ENCODE results near the gene ZBTB34. TPM values are rescaled to one million over a fixed set of nuclear protein-coding genes. Genes with fewer than 3 reads are reported as not detected.

The ZBTB34 gene
- polyA plus RNA-seq, 2 of the 4 experiments (the other 2 are of a cell fraction): 4.1 to 6.4 TPM

- ChIA-PET CTCF (interaction anchor here (5.1 kb wide), 1 partner anchor 13 kb away, joined by 28 read pairs; no protein-coding TSS in a partner anchor), POLR2A (no interaction called here)
- peaks cover 18% of the 10 kb centered on the region for H3K4me1 ChIP-seq
- DNase-seq (ENCODE audit: low read depth in 1 of 2, low spot score in 1 of 2): no peak
- no peaks in the 10 kb centered on the region for H3K9me3 ChIP-seq
- FAIRE-seq: no peak
- no peak for ATAC-seq
- TF ChIP-seq HEYL (CRISPR knock-in tag; IDR thresholded peaks at IDR 0.05) (no peak), E2F6 (IDR thresholded peaks at IDR 0.05; ENCODE audit: borderline replicate concordance, low read depth) (no peak)
- no peak overlapping the region for H3K4me2 ChIP-seq
- WGBS (ENCODE audit: missing lambda C conversion rate): 89% methylated on average over 6 of the region's 6 CpGs
- H3K27ac ChIP-seq: no peak overlapping the region
- no peak overlapping the region for H3K4me3 ChIP-seq
Measured at GRCh38 chr9:126856326-126856877, 4.0 kb upstream of the ZBTB34 start.

GRCh38 chr9:126857261-126857960 lies 3.0 kb upstream of the ZBTB34 start:
- peaks cover 28% of the 10 kb centered on the region for H3K4me1 ChIP-seq
- POLR2A ChIA-PET: interaction anchor here (0.6 kb wide), 2 partner anchors 32 to 1470 kb away, joined by 3 to 5 read pairs; no protein-coding TSS in a partner anchor
- no peaks in the 10 kb centered on the region for H3K9me3 ChIP-seq
- TF ChIP-seq JUN (IDR thresholded peaks at IDR 0.05) (no peak), BHLHE40 (IDR thresholded peaks at IDR 0.05; ENCODE audit: low read depth, low read length) (no peak), HOXB13 (CRISPR knock-in tag; IDR thresholded peaks at IDR 0.05; ENCODE audit: low read depth) (no peak), ELK1 (IDR thresholded peaks at IDR 0.05; ENCODE audit: low read depth, low read length) (no peak), ZFP36 (IDR thresholded peaks at IDR 0.05; ENCODE audit: borderline replicate concordance, partially characterized antibody) (no peak), EP300 (IDR thresholded peaks at IDR 0.05) (no peak), HES2 (IDR thresholded peaks at IDR 0.05) (no peak), KDM5A (IDR thresholded peaks at IDR 0.05) (no peak), EHMT2 (IDR thresholded peaks at IDR 0.05; ENCODE audit: low read depth) (no peak), RAD21 (conservative IDR thresholded peaks at IDR 0.05 in 1 of 2, IDR thresholded peaks at IDR 0.05 in 1 of 2) (no peak), REST (IDR thresholded peaks at IDR 0.05) (no peak)
- CTCF ChIA-PET: interaction anchor here (0.9 to 5.1 kb wide), 3 partner anchors 10 to 25 kb away, joined by 3 to 28 read pairs (median 11); no protein-coding TSS in a partner anchor
- H3K4me2 ChIP-seq: no peak overlapping the region
- H3K27ac ChIP-seq: no peak overlapping the region
- 80% methylated on average over 8 of the region's 8 CpGs for whole genome bisulfite sequencing (ENCODE audit: missing lambda C conversion rate)
- ATAC-seq (no peak), DNase-seq (ENCODE audit: low read depth in 1 of 2, low spot score in 1 of 2) (no peak), FAIRE-seq (no peak)
- H3K4me3 ChIP-seq: no peak overlapping the region

- FAIRE-seq (no peak), DNase-seq (ENCODE audit: low read depth in 1 of 2, low spot score in 1 of 2) (no peak), ATAC-seq (no peak)
- H3K27ac ChIP-seq: no peak overlapping the region
- no peaks in the 10 kb centered on the region for H3K9me3 ChIP-seq
- H3K4me1 ChIP-seq: peaks cover 26% of the 10 kb centered on the region
- TF ChIP-seq EP300 (IDR thresholded peaks at IDR 0.05): no peak
- TF ChIP-seq BCL3 (IDR thresholded peaks at IDR 0.05): no peak
- TF ChIP-seq ZFP36 (IDR thresholded peaks at IDR 0.05; ENCODE audit: borderline replicate concordance, partially characterized antibody): peak; percentile 68
- TF ChIP-seq RAD21 (conservative IDR thresholded peaks at IDR 0.05 in 1 of 2, IDR thresholded peaks at IDR 0.05 in 1 of 2): no peak
- TF ChIP-seq HEYL (CRISPR knock-in tag; IDR thresholded peaks at IDR 0.05): no peak
- no peak for TF ChIP-seq BHLHE40 (IDR thresholded peaks at IDR 0.05; ENCODE audit: low read depth, low read length)
- H3K4me3 ChIP-seq: no peak overlapping the region
- CTCF ChIA-PET: interaction anchor here (0.9 to 5.1 kb wide), 15 partner anchors 8 to 156 kb away, joined by 3 to 36 read pairs (median 5); no protein-coding TSS in a partner anchor
- POLR2A ChIA-PET: no interaction called here
- WGBS (ENCODE audit: missing lambda C conversion rate): 86% methylated on average over 2 of the region's 2 CpGs
- peak overlapping the region; percentile 80; the same call in 1 of the 3 replicates for H3K4me2 ChIP-seq
Measured at GRCh38 chr9:126859111-126859510, 1.3 kb upstream of the ZBTB34 start.
